HG03469 (cell line): ENCODE results near the gene CHCHD4.

Experiments used
- ATAC-seq: cut with Tn5 transposase; IDR thresholded peaks from one replicate; pipeline ENCODE4 v1.9.1; 2021; ENCODE audit warnings: mild to moderate bottlenecking, moderate library complexity, moderate number of reproducible peaks; ENCODE audit not compliant: unreplicated experiment

CHCHD4 gene

DNA sequence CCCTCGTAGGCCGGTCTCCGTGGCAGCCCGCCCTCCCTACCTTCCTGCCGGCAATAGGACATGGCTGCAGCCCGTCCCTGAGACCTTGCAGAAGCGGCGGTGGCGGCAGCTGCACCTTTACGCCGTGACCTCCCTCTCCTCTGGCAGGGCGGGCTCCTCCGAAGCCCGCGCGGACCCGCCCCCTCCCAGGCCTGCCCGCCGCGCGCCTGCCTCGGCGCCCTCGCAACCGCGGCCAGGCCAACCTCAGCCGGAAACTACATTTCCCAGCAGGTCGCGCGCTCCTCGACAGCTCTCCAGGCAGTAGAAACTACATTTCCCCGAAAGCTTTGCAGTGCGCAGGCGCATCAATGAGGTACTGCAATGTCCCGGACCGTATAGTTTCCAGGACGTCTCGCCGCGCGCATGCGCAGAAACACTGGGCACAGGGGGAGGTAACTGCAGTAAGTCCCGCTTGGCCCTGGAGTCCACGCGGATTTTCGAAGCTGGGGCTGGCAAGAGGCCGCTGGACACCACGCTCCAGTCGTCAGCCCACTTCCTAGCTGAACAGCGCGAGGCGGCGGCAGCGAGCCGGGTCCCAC is at the start of gene CHCHD4, which contains the start of gene TMEM43:
Gene CHCHD4, minus strand, starts transcription at position 256 of the 578 bp plus-strand sequence. Its CDS starts 194 bp downstream, at position 62.
Gene TMEM43, plus strand, starts transcription at position 438 of the 578 bp plus-strand sequence. CDS start 142 bp downstream, outside the sequence.
- ATAC-seq, result peak; percentile 89

DNA sequence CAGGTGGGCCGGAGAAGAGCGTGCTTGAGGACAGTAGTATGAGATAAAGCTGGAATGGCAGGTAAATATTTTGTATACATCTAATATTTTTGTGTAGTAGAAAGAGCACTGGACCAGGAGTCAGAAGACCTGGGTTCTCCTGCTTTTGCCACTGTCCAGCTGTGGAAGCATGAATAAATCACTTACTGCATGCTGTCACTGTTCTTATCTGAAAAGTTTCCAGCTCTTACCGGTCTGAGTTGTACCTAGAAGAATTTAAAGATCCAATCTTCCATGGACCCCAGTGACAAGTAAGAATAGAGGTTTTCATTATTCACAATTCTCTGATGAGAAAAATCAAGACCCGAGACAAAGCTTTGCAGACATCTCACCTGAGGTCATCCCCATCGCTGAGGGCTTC is 47.8 kb upstream of the CHCHD4 start:
- no peak for ATAC-seq

DNA sequence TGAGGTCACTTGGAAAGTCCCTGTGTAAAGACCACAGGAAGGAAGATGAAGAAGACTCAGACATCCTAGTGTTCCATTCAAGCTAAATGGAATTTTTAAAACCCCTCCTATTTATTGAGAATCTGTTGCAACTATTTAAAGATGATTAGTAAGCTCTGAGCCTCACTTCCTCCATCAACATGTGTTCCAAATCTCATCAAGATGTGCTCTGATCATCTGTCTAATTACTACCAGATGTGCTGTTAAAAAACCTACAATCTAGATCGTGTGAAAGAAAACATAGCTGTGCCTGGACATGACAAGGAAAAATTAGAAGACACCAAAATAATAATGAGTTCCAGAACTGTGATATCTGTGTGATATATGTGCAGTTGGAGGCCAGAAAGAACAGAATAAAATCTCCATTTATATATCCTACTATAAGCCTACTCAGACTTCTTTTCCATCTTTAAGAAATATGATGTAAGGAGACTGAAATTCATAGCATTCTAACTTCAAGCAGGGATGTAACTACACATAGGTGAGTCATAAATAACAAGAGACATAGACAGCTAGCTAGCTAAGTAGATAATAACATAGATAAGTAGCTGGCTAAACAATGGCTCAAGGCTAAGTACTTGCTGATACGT is 46.0 kb upstream of the CHCHD4 start:
- no peak for ATAC-seq

DNA sequence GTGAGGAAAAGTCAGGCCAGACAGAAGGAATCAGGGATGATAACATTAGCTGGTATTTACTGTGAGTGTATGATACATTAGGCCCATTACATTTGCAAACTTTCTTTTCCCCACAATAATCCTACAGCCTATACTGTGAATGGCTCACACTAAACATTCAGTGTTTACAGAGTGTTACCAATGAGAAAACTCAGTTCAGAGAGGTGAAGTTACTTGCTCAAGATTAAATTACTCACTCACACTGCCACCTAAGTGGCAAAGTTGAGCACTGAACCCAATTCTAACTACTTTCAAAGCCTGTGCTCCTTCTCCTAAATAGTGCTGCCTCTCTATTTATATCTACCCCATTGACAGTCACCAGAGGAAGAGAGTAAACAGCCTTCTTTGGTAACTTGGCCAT is 45.2 kb upstream of the CHCHD4 start:
- no peak for ATAC-seq

DNA sequence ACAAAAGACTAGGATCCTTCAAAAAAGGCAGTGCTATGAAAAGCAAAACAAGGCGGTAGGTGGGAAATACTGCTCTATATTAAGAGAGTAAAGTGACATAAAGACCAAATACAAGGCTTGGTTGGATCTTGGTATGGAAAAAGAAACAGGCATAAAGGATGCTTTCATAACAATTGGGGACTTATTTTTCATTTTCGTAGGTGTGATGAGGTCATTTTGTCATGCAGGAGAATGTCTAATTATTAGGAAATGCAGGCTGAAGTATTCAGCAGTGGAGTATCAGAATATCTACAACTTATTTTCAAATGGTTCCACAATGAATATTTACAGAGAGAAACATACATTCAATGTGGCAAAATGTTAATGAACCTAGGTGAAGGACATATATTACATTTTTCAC is 44.8 kb upstream of the CHCHD4 start:
- no peak for ATAC-seq

DNA sequence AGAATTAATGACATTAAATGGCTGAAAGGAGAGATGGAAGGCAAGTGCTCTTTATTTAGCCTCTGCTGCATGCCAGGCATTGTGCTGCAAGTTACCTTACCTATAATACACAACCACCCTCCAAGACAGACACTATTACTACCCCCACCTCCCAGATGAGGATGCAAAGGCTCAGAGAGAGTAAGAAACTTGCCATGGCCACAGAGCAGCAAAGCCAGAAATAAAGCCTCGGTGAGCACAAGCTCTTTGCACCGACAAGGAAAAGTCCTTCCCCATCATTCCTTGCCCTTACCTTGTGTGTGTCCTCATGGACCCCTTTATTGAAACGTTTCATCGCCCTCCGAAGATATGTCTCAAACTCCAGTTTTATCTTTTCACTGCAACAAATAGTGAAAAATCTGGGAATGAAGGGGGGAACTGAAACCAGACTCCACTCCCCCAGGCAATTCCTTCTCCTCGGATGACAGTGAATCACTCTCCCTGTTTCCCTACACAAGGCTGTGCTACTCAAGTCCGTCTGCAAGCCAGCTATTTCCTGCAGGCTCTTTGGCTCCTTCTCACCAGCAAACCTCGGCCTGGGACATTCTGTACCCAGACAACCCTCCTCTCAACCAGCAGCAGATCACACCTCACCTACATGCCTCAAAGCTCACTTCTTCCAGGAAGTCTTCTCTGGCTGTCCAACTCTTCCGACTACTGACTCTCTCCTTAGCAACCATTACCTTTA is 42.4 kb upstream of the CHCHD4 start:
- ATAC-seq, result no peak

DNA sequence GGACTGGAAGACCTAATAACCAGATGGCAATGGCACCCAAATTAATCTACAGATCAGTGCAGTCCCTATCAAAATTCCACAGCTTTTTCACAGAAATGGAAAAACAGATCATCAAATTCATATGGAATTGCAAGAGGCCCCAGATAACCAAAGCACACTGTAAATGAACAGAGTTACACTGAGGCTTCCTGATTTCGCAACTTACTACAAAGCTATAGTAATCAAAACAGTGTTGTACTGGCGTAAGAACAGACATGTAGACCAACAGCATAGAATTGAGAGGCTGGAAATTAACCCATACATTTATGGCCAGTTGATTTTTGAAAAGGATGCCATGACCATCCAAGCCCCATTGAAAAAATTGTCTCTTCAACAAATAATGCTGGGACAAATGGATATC is 37.5 kb upstream of the CHCHD4 start:
- no peak for ATAC-seq

DNA sequence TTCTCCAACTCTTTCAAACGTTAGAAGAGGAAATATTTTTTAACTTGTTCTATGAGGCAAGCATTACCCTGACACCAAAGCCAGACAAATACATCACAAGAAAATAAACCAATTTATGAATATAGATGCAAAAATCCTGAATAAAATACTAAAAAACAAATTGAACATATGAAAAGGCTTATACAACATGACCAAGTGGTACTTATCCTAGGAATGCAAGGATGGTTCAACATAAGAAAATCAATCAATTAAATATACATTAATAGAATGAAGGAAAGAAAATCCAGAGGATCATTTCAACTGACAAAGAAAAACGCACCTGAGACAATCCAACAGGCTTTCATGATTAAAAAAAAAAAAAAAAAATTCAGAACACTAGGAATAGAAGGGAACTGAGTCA is 36.6 kb upstream of the CHCHD4 start:
- no peak for ATAC-seq

DNA sequence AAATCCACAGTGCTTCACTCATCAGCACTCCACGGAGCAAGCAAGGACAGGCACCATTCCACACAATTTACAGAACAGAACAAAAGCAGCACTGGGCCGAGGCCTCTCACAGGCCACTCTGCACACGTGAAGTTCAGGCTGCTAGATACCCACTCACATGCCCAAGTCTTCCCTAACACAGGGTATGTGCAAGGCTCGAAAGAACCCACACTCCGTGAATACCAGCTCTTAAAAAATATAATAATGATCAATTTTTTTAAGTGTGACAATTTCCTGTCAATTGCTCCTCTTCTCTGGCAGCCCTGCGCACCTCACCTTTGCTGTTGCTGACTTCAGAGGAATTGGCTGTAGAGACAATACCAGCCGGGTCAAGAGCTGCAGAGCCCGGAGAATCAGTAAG is 34.8 kb upstream of the CHCHD4 start:
- no peak for ATAC-seq

DNA sequence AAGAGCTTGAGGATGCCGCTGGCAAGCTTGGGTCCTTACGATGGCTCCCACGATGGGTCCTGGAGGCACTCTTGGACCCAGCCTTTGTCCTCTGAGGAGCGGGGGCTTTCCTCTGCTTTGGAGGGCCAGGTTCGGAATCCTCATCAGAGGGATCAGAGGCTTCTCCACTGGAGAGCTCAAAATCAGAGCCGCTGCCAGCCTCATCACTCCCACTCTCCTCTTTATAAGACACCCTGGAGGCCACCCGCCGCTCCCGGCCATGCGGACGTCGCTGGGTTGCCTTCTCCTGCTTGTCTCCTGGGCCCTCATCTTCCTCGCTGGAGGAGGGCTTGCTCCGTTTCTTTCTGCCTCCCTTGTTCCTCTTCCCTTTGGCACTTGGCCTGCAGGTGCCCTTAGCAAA is 33.7 kb upstream of the CHCHD4 start:
- no peak for ATAC-seq

DNA sequence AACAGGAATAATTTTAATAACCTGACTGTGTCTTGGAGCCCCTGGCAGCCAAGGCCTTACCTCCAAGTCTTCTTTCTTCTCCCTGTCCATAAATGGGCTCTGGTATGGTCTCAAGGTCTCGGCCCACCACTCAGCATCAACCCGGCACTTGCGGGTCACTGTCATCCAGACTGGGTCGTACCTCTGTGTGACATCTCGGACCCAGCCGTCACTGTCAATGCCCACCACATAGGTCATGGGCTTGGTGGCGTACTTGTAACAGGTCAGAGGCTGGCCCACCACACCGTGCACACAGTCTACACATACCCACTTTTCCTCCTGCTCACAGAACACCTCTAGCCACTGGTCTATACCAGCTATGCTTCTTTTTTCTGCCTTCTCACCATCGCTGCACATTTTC is 33.3 kb upstream of the CHCHD4 start:
- ATAC-seq, result no peak

DNA sequence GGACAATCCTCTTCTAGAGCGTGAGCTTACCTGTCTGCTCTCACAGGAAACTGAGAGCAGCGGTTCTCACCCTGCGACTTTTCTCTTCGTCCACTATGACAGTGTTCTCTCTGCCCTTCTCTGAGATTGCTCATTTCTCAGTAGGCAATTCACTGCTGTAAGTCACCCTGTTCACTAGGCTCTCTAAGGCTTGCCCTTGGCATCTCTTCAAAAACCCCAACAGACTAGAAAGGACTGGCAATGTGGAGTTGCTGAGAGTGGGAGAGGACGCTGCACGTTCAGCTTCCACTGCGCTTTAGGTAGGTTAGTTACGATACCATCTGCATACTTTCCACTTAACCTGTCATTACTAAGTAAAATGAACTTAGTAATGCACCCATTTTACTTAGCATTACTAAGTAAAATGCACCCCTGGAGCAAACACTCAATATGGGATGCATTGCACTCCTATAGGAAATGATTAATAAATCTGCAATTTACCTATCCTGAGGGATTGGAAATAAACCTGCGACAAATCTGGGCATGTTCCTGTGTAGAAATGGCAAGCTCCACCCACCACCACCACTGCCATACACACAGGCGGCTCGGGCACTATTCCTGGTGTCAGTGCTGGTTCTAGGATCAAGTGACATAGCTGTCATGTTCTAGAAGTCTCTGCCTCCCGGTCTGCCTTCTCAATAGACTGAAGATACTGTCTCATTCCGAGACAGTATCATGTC is 32.3 kb upstream of the CHCHD4 start:
- ATAC-seq, result no peak

DNA sequence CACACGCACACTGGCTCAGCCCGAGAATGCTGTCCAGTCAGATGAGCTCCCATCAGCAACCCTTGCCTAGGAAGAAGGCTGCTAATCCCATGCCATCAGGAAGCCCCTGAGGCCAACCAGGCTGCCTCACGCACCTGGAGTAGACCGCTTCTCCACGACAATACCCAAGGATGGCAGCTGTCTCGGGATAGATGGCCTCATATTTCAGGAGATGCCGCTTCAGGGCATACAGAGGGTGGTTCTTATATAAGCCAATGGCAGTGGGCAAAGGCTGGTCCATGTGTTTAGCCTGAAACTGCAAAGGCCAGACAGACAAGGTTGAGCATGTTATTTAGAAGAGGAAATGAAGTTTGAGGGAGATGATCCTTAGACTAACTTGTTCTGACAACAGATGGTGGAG is 31.5 kb upstream of the CHCHD4 start:
- ATAC-seq, result no peak

DNA sequence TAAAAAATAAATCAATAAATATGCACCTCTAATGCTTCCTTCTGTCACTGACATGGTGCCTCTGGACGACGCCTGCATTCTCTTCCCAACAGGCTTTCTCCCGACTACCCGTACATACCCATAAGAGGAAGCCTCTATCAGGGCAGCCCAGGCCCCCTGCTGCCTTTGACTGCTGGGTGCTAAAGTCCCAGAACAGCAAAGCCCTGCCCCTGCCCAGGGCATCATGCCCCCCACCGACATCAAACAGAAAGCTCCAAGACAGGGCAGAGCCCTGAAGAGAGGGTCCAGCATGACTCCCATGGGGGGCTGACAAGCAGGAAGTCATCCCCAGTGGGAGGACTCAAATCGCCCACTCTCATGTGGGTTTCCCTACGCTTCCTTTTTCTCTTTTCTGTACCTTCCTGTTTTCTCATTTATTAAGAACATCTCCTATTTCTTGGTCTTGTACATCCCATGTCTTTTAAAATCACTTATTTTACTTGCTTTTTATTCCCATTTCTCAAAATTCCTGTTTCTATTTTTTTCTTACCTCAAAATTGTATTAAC is 30.3 kb upstream of the CHCHD4 start:
- ATAC-seq, result no peak

DNA sequence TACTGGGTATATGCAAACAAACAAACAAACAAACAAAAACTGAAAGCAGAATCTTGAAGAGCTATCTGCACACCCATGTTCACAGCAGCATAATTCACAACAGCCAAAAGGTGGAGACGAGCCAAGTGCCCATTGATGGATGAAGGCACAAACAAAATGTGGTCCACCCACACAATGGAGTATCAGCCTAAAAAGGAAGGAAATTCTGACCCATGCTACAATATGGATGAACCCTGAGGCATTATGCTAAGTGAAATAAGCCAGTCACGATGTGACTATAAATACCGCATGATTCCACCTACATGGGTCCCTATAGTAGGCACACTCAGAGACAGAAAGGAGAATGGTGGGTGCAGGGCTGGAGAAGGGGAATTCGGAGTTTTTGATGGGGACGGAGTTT is 29.6 kb upstream of the CHCHD4 start:
- ATAC-seq, result no peak

DNA sequence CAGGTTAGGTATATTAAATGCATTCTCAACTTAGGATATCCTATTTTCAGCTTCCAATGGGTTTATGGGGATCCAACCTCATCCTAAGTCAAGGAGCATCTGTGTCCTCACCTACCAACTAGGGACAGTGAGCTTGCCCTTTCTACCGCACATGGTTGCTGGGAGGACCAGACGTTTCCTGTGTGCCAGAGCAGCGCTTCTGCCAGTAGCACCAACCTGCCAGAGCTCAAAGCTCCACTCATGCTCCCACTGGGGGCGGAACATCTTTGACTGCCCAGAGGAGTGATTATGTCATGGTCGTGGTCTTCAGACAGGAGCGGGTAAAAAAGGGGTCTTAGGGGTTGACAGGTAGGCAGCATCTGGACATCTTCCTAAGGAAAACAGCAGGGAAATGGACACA is 29.0 kb upstream of the CHCHD4 start:
- no peak for ATAC-seq

DNA sequence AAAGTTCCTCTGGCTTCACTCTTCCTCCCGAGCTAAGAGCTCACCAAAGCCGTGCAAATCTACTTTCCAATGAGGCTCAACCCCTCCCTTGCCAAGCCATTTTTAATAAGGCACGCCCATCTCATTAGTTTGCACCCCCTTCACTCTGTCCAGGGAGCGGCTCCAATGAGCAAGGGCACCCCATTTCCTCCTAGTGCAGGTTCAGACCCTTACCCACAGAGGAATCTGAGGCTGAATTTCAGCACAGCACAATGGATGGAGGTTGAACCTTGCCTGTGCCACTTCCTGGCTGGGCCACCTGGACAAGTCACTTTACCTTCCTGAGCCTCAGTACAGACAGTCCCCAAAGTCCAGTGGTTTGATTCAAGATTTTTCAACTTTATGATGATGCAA is 28.3 kb upstream of the CHCHD4 start:
- ATAC-seq, result no peak

DNA sequence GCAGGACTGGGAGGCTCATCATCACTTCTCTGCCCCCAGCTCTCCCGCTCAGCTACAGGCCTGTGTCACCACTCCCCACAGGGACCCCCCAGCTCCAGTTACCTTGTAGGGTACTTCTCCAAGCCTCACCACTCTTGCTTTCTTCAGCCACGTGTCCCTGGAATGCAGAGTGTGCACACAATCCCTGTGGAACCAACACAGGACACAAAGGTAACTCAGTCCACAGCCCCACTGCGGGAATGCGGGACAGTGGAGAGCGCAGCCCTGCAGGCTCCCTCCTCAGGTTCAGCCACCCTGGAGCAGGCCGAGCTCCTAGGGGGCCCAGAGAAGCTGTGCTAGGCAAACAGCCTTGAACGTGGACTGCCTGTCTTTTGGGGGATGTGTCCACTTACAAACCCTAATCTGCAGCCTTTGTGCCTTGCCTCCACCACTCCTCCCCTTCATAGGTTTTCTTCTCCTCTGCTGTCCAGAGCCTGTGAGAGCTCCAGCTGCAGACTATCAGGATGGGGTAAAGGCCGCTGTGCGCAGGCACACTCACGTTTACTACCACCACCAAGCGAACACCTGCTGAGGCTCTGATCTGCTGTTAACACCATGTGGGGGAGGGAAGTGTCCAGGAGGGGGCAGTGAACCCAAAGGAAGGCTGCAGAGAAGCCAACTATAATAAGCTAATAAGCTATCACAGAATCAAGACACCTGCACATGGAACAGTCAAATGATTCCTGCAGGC is 27.7 kb upstream of the CHCHD4 start:
- ATAC-seq, result no peak

DNA sequence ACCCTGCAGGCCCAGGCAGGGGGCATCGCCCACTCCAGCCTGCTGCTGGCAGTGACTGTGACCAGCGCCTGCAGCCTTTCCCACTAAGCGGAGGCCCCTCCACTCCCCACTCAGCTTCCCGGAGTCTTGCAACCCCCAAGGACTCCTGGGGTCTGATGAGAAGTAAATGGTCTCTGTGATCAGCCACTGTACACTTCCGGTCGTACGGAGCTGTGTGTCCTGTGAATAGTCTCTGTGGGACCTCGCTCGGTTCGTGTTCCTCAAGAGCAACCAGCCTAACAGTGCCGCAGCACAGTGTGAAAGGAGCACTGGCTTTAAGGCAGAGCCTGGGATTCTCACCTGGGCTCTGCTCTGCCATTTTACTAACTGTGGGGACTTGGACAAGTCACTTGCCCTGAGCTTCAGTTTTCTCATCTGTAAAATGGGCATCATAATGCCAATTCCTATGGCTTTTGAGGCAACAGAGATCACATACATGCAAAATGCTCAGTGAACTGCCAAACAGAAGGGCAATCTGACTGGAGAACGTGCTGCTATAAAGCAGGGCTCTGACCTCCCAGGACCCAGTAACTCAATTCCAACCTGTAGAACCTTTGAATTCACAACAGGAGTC is 26.9 kb upstream of the CHCHD4 start:
- ATAC-seq, result no peak
